Kidney capillary endothelial cell (primary cell): ENCODE data around the gene RASA1.

Source experiments
- DNase-seq: peaks from one replicate; pipeline ENCODE4 v3.0.0-alpha.2; 2018; ENCODE audit warnings: low spot score

The RASA1 gene

DNA sequence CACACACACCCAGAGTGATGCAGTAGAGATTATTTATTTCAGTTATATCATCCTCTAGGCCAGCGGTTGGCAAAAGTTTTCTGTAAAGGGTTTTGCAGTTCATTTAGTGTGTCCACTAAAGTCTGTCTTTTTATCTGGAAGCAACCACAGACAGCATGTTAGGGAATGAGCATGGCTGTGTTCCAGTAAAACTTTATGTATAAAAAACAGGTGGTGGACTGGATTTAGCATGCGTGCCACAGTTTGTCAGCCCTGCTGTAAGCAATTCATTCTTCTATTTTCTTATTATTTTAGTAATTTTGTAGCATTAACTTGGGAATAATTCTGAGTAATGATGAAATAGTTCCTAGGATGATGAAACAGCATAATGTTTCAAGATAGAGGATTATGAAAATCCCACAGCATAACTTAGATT is 93.4 kb downstream of the RASA1 start:
- no peak for DNase-seq

- DNase-seq: no peak
These were observed 94.0 kb downstream of the RASA1 start for GRCh38 chr5:87361536-87362213.

- no peak for DNase-seq
These were observed 99.6 kb downstream of the RASA1 start for GRCh38 chr5:87367243-87367642.

DNA sequence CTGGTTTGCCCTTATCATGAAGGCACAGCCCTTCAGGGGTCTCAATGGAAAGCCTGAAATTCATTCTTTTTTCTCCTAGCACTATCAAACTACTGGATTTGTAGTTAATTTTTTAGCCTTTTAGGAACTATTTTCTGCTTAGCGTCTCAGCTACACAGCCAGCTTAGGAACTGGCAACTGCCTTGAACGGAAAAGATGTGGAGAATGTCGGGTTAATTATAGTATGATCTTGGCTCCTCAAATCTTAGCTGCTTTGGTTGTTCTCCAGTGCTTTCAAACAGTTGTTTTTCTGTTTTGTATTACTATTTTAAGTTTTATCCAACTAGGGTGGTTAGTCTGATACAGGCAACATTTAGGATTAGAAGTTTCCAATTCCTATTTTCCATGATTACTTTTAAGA is 100.9 kb downstream of the RASA1 start:
- DNase-seq: no peak

DNA sequence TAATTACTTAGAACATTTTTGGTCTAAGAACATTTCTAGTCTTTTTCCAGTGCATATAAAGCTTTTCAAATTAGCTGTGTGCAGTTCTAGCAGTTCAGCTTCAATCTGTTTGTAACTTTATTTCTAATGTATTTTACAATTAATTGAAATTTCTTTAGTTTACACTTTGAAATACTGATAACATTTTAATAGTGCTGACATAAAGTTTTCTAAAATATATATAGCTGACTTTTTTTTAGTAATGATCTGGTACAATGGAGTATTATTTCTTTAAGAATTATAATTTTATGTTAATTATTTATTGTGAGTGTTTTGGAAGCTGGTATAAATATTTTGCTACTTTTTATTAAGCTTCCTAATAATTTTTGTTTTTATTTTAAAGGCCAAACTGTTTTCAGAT is 101.7 kb downstream of the RASA1 start:
- DNase-seq: no peak

- DNase-seq: no peak
These were observed 105.0 kb downstream of the RASA1 start for GRCh38 chr5:87372705-87373104.

DNA sequence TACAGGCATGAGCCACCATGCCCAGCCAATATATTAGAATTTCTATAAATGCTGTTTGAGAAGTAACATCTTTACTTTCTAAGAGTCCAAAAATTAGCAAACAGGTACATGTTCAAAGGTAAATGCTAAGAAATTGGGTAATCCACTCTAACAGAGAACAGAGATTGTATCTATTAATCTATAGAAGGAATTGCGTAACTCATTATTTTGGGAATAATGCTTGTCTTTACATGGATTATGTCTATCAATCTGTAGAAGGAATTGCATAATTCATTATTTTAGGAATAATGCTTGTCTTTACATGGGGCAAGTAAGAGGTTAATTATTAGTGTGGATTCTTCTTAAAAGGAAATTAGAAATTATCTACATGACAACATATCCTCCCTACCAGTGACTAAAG is 114.5 kb downstream of the RASA1 start:
- no peak for DNase-seq

- no peak for DNase-seq
These were observed 115.5 kb downstream of the RASA1 start for GRCh38 chr5:87383216-87383615.

GRCh38 chr5:87385802-87386201 is 118.1 kb downstream of the RASA1 start:
- no peak for DNase-seq

GRCh38 chr5:87388129-87388528 is 120.4 kb downstream of the RASA1 start:
- no peak for DNase-seq

DNA sequence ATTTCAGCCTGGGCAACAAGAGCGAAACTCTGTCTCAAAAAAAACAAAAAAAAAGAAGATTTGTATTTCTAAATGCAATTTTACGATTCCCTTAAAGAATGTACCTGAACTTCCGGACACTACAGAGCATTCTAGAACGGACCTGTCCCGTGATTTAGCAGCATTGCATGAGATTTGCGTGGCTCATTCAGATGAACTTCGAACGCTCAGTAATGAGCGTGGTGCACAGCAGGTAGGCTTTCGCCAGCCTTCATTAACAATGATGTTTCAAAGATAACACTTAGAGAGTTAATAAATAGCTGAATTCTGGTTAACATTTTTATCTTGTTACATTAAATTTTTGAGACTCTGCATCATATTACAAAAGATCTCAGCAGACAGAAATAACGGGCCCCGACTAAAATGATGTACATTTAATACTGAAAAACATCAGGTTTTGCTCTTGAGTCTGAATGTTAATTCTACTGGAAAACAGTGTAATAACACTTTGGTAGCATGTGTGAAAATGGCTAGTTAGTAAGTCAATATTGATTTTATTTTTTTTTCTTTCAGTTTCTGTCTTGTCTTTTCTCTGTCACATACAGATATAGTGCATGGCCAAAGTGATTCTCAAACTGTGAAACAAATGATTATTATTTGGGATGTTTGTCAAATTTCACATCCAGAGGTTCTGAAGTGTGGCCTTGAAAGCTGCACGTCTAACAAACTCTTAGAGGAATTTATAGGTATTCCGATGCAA is 121.8 kb downstream of the RASA1 start:
- DNase-seq: no peak

DNA sequence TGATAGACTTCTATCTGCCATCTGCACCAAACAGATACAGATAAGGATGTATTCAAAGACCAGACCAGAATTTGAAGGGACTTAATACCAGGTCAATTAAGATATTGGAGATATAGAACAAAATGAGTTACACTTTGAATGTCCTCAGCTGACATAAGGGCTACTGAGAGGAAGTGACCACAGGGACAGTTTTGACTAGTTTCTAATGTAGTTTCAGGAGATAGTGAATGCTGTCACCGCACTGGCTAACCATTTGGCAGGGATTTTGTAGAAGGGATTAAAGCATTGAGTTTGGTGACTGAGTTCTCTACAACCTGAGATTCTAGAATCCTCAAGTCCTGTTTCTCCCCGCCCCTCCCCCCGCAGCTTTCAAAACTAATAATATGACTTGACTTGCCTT is 122.4 kb downstream of the RASA1 start:
- DNase-seq: no peak

GRCh38 chr5:87390576-87391199 is 123.0 kb downstream of the RASA1 start:
- DNase-seq: no peak

DNA sequence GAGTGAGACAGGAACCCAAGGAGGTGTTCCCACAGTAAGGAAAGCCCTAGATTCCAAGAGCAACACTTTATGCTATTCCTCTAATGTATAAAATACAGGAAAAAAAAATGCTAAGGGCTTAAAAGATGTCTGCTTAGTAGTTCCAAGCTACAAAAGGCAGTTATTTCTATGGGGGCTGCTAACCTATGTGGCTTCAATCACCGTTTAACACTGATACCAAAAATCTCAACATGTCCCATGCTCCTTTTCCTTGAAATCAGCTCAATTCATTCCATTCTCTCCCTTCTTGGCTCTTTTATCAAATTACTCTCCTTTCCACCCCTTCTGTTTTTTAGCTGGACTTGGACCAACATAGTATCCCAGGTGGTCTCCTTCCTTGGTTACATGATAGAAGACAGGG is 124.5 kb downstream of the RASA1 start:
- no peak for DNase-seq

DNA sequence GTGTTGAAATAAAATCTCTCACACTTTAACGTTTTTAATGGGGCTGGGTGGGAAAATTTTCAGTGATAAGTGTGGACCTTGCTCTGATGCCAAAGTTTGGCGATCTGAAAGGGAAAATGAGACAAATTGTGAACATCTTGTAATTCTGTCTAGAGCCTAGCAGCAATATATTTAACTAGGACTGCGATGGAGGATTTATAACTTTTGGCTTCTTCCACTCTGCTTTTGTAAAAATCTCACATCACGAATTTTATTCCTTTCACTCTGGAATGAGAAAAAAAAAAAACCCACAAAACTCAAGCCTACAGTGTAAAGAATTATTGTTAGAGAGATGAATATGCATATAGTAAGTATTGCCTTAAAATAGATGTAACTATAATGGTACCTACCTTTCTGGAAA is 125.1 kb downstream of the RASA1 start:
- no peak for DNase-seq

DNA sequence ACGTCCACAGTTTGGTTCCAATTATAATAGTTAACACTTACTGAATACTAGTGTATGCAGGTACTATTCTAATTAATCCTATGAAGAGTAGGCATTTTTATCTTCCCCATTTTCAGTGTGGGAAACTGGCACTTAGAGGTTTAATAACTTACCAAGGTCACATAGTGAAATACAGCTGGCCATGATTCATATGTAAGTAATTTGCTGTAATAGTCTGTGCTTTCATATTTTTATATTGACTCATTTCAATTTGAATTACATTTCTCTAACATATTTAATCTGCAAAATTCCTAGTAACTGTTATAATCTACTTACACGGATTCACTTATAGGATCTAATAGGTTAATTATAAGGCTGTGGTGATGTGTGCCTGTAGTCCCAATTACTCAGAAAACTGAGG is 125.6 kb downstream of the RASA1 start:
- DNase-seq: peak; percentile 69

- no peak for DNase-seq
These were observed 126.9 kb downstream of the RASA1 start for GRCh38 chr5:87394411-87395165.

- no peak for DNase-seq
These were observed 131.4 kb downstream of the RASA1 start for GRCh38 chr5:87398981-87399614.

- DNase-seq: no peak
These were observed 132.0 kb downstream of the RASA1 start for GRCh38 chr5:87399720-87400119.

- DNase-seq: peak; percentile 63
These were observed 132.7 kb downstream of the RASA1 start for GRCh38 chr5:87400305-87400899.

DNA sequence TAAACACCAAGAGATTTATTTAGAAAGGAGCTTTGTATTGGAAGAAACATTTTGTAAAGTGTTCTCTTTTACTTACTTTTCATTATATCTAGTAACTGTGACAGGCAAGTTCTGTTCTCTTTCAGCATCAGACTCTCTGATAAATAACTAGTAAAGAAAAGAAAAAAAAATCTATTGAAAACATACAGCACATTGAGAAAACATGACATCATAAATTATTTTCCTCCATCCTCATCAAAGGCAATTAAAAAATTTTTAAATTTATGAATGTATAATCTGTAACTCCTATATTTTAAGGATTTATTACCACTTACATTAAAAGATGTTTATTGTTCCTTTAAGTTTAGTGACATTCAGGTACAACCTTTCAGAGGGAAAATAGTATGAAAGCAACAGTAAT is 133.9 kb downstream of the RASA1 start:
- DNase-seq: no peak

DNA sequence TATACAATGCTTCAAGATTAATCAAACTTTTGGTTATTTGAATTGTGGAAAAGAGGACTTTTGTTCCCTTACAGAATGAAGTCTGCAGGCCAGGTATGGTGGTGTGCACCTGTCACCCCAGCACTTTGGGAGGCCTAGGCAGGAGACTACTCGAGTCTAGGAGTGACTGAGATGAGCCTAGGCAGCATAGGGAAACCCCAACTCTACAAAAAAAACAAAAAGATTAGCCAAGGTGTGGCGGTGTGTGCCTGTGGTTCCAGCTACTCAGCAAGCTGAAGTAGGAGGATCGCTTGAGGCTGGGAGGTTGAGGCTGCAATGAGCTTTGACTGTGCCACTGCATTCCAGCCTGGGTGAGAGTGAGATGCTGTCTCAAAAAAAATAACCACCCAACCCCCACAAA is 135.7 kb downstream of the RASA1 start:
- DNase-seq: no peak
